Fibroblast of the aortic adventitia (primary cell): ENCODE results near the gene LHX4. TPM values are rescaled to one million over a fixed set of nuclear protein-coding genes. Genes with fewer than 3 reads are reported as not detected.

ENCODE experiments used
- DNase-seq: peaks from one replicate; pipeline ENCODE4 v3.0.0-alpha.2; 2010; ENCODE audit warnings: low read depth
- H3K4me3 ChIP-seq: 2 replicates; pipeline ENCODE4 v1.5.1; 2011; ENCODE audit warnings: low read depth, mild to moderate bottlenecking, control low read depth, low read length, moderate library complexity
- total RNA-seq: library from RNA; depleted of rRNA; stranded (reverse); fragments of >200 nt; gene quantifications from 2 replicates; pipeline ENCODE4 v1.2.3, GENCODE V29; 2012; ENCODE audit warnings: low replicate concordance
- TF ChIP-seq, protein P1 (sequence below): IDR thresholded peaks from 2 replicates; pipeline ENCODE4 v1.5.1; 2011; ENCODE audit warnings: mild to moderate bottlenecking, low read length, control low read depth, inconsistent platforms; ENCODE audit not compliant: insufficient read depth

The LHX4 gene
- total RNA-seq, 1 donor, result under 0.01 TPM

DNA sequence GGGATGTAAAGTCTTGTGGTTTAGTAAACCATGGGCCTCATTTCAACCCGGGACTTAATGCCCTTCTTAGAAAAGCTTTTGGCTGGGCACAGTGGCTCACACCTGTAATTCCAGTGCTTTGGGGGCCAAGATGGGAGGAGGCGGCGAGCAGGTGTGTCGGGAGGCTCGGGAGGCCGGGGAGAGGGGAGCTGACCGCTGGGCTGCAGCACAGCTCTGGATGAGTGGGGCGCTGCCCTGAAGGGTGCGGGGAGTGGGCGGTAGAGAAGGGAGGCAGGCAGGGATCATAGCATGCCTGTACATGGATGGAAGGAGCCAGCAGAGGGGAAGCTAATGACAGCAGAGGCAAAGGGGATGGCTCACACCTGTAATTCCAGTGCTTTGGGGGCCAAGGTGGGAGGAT is 31.0 kb downstream of the LHX4 start:
- no peak overlapping the region for H3K4me3 ChIP-seq
- TF ChIP-seq, protein P1, sequence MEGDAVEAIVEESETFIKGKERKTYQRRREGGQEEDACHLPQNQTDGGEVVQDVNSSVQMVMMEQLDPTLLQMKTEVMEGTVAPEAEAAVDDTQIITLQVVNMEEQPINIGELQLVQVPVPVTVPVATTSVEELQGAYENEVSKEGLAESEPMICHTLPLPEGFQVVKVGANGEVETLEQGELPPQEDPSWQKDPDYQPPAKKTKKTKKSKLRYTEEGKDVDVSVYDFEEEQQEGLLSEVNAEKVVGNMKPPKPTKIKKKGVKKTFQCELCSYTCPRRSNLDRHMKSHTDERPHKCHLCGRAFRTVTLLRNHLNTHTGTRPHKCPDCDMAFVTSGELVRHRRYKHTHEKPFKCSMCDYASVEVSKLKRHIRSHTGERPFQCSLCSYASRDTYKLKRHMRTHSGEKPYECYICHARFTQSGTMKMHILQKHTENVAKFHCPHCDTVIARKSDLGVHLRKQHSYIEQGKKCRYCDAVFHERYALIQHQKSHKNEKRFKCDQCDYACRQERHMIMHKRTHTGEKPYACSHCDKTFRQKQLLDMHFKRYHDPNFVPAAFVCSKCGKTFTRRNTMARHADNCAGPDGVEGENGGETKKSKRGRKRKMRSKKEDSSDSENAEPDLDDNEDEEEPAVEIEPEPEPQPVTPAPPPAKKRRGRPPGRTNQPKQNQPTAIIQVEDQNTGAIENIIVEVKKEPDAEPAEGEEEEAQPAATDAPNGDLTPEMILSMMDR, result no peak
- no peak for DNase-seq

DNA sequence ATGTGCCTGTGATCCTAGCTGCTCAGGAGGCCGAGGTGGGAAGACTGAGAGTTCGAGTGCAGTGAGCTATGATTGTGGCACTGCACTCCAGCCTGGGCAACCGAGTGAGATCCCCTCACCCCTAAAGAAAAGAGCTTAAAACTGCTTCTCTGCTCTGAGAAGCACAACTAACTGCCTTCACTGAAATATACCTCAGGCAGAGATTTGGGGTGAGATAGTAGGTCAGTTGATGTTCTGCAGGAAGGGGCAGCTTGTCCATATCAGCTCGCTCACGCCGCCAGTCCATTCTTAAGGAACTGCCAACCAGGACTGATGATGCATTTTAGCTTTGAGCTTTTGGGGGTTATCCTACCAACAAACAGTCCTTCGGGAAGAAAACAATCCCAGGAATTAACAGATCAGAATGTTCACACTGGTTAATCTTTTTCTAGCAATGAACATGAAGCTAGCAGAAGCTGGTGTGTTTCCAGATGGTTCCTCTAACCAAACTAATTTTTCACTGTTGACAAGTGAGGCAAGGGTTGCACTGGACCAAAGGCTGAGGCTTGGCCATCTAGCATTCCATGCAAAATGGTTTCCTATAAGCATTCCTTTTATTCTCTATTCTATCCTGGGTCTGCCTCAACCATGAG is 31.6 kb downstream of the LHX4 start:
- peak; percentile 51 for DNase-seq
- no peak overlapping the region for H3K4me3 ChIP-seq

DNA sequence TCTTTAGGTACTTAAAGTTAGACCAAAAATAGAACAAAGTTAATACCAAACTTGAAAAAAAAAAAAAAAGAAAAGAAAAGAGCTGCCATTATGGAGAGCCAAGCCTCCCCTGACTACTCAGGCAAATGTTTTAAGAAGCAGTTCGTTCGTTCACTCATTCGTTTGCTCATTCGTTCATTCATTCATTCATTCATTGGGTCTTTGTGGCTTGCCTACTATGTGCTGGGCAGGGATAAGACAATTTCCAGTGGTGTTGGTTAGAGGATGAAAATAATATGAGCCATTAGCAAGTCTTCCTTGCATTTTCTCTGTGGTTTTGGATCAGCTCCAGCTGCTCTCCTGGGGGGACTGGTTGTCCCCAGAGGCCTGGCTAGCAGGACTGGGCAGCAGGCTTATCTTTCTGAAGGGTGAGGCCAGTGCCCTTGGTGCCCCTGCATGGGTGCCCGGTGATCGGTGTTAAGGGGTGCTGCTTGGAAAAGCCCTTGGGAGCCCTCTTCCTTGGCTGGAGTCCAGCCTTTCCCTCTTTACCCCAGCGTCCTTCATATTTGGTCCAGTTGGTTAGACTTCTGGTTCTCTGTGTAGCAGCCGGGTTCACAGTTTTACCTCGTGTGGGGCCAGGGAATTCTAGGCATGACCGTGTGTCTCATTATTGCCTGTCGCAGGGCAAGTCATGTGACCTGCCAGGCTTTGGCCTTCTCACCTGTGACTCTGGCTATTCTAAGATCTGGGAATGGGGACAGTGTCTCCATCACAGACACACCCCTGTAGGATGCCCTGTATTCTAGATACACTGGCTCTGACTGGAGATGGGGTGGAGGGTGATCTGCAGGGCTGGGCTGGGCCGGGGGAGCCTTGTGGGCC is 32.8 kb downstream of the LHX4 start:
- DNase-seq, result peak; percentile 20
- TF ChIP-seq, protein P1, result no peak
- H3K4me3 ChIP-seq, result no peak overlapping the region

More for the DNA sequence above, 31.6 kb downstream of the LHX4 start:
- TF ChIP-seq, protein P1, result no peak

DNA sequence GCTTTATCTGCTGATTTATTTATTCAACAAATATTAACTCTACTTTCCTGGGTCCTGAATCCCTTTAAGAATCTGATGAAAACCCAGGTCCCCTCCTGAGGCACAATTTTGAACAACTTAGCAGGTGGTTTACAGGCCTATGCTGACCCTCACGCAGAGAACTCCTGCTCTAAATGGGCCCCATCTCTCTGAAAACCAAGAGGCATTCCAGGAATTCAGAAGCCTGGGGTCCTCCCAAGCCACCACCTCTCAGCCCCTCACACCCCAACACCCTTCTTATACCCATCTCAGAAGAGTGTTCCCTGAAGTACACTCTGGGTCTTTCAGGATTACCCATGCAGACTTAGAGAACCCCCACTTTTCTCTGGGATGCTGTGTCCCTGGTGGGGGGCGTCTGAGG is 34.5 kb downstream of the LHX4 start:
- no peak overlapping the region for H3K4me3 ChIP-seq
- TF ChIP-seq, protein P1, result no peak
- DNase-seq, result no peak

DNA sequence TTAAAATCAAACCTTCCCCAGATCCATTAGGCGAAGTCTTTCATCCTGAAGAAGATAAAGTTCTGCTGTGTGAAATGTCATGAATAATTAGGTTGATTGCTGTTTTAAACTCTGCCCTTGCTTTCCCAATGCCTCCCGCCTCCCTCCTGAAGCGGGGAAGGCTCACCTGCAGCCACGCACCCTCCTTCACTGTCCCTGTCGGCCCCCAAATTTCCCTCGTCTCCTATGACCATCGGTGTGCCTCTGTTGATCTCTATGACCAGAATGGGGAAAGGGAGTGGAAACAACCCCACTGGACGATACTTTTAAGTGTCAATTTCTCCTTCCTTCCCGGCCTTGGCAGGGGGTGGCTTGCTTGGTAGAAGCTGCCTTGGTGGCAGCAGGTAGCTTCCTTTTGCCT is 35.1 kb downstream of the LHX4 start:
- no peak overlapping the region for H3K4me3 ChIP-seq
- TF ChIP-seq, protein P1, result no peak
- no peak for DNase-seq

DNA sequence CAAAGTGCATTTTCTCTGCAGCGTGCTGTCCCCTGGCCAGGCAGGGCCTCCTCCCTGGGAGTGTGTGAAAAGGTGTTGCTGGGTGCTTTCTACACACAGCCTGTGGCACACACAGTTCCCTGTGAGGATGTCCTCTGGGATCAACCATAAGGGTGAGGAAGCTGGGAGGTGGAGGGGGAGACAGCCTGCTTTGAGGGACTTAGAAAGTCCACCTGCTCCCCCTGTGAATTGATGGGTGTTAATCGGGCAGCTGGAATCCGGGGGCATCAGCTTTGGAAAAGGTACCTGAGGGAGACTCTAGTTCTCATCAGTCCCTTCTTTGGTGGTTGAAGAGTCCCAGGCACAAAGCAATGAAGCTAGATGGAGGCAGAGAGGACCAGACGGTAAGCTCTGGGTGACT is 35.8 kb downstream of the LHX4 start:
- TF ChIP-seq, protein P1, result no peak
- no peak for DNase-seq
- no peak overlapping the region for H3K4me3 ChIP-seq
